Measurements from ENCODE around the gene IMMP2L.
"Not testable (repeated sequence)": the region's sequence is repeated elsewhere in the genome, so short reads cannot be mapped to it uniquely, and the experiment has no call there.

IMMP2L gene

DNA sequence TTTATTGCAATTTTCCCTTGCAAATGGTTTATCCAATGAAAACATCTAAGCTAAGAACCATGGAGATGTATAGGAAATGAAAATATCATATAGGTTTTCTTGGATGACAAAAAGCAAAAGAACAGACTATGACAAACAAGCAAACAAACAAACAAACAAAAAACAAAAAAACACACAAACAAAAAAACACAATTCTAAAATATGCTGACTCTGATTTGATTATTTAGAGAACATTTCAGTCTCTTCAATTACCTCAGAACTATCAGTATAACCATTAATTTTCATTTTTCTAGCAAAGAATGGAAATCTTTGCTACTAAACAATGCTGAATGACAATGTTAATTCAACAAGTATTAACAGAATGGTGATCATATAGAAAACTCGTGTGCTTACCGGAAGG, 840.9 kb downstream of the IMMP2L start:
- no peak for DNase-seq (ENCODE audit: low read depth)

DNA sequence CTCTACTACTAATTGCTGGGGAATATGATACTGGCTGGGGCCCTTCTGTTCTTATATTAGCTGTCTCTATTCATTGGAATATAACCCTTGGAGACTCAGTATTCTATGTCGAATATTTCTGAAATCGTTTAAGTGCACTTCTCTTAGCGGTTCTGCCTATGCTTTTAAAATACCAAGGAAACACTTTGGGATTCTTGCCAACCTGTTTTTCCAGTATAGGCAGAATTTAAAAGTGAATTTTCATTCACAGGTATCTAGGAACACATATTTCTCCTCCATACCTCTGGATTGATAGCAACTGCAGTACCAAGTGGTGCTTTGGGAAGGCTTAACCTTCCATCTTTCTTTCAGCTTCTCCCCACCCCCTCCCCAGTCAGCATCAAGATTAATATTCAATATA, 841.7 kb downstream of the IMMP2L start:
- no peak for DNase-seq (ENCODE audit: low read depth)

DNA sequence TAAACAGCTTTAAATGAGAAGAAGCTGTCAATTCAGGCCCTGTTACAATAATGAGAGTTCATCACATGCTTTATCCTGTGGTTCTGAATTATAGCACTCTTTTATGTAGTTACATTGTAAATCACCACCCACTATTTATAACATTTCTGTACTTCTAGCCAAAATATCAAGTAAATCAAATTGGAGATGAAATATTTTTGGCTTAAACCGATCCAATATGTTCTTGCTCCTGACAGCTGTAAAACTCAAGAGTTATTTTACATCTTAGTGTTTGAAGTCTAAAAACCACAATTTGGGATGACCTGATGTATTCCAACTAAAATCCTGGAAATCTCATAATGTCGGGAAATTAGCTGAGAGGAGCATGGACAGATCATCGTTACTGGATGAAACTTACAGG, 842.6 kb downstream of the IMMP2L start:
- DNase-seq (ENCODE audit: low read depth): no peak

DNA sequence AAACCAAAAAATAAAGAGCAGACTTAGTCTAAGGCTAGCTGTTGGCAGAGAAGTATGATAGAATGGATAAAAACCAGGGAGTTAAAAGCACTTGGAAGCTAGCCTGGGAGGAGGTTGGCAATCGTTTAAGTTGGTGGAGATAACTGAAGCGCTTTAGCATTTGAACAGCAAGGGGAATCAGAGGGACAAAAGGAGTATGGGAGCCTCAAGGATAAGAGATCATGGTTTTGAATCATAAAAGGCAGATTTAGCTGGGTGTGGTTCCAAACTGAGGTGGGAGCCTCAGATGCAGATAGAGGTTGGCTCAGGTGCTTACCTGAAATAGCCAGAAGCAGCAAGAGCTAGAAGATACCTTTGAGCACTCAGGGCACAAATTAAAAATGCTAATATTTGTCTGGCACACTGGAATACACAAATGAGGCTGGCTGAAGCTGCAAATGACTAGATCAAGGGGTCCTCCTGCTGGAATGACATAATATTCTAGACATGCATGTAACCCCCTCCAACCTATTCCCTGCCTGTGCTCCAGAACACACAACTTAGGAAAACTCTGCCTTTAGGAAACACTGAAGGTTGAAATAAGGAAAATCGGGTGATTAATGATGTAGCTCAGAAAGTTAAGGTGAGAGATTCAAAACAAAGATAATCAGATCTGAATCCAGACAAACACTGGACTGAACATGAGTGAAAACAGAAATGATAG, 843.6 kb downstream of the IMMP2L start:
- no peak for DNase-seq (ENCODE audit: low read depth)

DNA sequence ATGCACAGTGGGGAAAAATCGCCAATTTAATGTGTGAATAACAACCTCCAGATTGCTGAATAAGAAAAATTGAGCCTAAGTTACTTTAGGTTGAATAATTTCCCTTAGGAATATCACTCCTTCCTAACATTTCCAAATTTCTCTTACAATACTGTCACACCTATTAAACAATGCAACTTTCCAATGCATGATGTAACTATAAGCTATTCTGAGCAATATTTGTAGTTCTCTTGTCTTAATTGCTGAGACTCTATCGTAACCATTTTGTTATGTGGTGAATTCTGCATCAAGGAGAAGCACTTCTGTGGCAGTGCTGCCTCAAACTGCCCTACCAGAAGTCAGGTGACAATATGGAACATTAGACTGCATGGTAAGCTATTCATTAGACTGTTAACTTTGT, 858.1 kb downstream of the IMMP2L start:
- no peak for DNase-seq (ENCODE audit: low read depth)

DNA sequence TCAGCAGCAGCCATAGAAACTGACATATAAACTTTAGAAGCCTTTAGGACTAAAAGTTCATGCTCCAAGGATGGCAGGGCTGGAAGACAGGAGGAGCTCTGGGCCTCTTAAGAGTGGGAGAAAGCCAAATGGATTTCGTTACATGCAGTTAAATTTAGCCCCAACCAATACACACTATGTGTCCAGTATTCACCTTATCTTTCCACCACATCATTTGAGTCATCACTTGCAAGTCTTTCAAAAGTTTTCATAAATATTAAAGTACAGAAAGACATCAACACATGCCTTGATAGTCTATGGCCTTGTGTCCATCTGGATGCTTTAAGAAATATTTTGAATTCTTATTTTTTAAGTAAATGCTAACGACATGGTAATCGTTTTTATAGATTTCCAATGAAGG, 863.7 kb downstream of the IMMP2L start:
- DNase-seq (ENCODE audit: low read depth): peak; percentile 2

DNA sequence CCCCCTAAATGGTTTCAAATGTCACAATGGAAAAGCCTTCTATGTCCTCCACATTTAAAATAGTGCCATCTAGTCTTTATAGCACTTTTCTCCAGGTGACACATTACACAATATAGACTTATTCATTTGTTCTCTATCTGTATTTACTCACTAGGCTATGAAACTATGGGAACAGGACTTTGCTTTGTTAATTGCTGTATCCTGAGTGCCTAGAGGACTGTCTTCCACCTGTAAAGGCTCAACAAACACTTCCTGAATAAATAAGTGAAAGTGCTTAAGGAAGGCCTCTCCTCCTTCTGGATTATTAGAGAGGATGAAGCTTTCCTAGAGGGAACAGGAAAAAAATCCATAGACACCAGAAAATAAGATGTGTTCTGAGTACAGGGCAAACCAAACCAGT, 868.9 kb downstream of the IMMP2L start:
- DNase-seq (ENCODE audit: low read depth): no peak

DNA sequence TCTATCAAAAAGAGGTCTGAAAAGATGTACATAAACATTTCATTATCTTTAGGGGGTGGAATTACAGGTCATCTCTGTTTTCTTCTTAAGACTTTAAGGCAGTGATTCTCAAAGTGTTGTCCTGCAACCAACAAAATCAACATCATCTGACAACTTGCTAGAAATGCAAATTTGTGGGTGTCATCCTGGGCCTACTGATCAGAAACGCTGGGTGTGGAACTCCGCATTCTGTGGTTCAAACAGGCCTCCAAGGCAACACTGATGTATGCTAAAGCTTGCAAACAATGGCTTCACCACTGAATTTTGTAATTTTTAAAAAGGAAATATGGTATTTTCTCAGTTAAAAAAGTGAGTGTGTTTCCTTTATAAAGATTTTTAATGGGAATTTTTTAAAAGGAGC, 873.4 kb downstream of the IMMP2L start:
- no peak for DNase-seq (ENCODE audit: low read depth)

DNA sequence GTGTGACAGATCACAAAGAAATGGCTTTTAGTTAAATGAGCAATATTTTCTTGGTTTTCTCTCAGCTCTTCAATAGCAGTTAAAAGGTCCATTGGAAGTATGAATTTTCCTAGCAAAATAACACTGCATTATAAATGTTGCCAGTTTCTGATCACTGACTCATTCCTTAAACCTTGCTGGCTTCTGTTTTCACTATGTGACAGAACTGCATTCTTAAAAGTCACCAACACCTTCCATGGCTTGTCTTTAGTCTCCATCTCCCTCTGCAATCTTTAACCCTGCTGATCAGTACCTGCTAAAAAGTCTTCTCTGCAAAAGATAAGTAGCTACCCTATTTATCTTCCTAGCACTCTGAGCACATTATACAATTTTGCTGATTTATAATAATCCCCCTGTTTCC, 876.4 kb downstream of the IMMP2L start:
- DNase-seq (ENCODE audit: low read depth): no peak

DNA sequence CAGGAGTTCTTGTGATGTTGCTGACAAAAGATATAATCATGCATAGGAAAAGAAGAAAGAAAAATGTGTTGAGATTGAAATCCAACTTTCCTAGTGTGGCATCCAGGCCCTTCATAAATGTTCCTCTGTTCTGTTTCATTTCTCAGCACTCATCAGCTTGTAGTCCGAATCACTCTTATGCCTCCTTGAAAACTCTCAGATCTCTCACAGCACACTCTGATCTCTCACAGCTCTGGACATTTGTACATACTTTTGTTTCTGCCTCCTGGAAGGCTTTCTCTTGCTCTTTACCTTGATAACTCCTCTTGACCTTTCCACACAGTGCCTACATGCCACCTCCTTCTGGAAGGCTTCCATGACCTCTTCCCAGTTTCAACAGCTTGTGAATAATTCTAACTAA, 880.4 kb downstream of the IMMP2L start:
- no peak for DNase-seq (ENCODE audit: low read depth)

DNA sequence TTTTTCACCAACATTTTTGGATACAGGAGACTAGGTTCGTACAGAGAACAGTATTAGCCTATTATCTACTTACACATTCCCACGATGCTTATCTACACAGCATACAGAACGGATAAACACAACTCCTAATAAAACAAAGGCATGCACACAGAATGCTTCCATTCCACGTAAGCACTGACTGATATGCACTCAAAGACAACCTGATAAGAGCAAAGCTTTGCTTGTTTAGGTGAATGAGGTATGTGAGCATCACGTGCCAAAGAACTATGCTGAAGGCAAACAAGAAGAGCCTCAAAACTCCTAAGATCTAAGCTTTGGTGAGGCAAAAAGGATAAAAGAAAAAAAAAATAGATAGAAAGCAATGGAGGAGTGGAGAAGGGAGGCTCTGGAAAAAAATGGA, 884.9 kb downstream of the IMMP2L start:
- no peak for DNase-seq (ENCODE audit: low read depth)

DNA sequence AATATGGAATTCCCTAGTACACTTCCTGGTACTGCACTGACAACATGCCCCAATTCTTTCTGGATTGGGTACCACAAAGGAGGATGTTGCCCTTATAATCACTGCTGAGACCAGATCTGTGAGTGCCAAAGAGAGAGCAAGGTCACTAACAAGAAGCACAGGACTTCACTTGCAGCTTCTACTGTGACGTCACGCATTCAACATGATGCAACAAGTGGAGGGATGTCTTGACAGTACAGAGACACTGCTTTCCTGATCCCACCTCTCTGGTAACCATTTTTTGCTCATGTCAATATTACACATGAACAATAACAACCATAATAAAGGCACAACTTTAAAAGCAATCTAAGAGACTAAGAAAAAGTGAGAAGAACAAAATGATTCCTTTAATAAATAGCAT, 885.5 kb downstream of the IMMP2L start:
- no peak for DNase-seq (ENCODE audit: low read depth)

DNA sequence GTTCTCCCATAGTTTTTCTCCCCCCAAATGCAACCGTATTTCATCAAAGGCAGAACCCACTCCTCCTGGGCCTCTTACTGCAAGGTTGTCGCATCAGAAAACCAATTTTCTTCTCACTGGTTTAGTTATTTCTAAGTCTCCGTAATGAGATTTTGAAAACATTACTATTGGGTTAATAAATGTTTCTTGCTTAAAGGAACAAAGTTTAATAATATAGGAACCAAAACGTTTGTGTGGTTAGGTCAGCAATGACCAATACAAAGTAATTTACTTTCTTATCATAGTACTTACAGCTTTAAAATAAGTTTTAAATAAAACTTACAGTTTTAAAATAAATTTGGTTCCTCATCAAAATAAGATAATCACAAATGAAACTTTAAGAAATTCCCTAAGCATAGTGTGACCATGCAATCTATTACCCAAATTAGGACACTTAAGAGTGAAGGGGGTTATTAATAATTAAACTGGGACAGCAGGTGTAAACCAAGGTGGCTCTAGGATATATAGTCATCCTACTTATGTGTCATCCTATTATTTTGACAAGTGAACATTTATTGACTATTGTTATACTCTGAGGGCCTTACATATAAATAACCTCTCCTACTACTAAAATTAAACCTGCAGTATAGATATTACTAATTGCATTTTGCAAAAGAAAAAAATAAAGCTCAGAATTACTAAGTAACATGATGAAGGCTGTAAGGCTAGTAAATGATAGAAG, 886.7 kb downstream of the IMMP2L start:
- DNase-seq (ENCODE audit: low read depth): no peak

DNA sequence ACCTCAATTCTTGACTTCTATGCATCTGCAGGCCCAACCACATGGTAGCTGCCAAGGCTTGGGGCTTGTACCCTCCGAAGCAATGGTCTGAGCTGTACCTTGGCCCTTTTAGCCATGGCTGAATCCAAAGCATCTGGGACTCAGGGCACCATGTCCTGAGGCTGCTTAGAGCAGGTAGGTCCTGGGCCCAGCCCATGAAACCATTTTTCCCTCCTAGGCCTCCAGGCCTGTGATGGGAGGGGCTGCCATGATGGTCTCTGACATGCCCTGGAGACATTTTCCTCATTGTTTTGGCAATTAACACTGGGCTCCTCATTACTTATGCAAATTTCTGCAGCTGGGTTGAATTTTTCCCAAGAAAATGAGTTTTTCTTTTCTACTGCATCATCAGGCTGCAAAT, 889.1 kb downstream of the IMMP2L start:
- no peak for DNase-seq (ENCODE audit: low read depth)

DNA sequence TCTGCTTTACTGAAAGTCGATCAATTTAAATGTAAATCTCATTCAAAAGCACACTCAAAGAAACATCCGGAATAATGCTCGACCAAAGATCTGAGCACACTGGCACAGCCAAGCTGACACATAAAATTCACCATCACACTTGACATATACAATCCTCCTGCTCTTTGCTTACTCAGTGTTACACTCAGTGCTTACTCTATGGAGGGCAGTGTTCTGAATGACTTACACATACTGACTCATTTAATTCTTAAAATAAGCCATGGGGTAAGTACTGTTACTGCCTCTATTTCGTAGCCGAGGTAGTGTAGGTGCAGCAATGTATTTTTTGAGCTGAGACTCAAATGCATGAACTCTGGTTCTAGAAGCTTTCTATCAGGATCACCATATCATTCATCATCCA, 892.9 kb downstream of the IMMP2L start:
- DNase-seq (ENCODE audit: low read depth): no peak

DNA sequence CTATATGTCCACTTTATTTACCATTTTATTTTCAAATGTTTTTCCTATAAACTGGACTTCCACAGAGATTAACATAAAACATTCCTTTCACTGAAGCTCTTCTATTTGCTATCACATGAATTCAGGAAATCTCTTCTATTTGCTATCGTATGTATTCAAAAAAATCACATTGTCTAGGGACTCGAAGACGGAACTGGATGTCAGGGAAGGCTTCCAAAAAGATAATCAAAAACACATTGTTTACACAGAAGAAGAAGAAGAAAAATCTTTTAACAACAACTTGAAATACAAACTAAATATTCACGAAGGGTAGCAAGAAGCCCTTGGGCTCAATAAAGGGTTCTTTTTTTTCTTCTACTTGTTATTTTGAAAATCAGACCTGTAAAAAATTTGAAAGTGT, 897.5 kb downstream of the IMMP2L start:
- no peak for DNase-seq (ENCODE audit: low read depth)

DNA sequence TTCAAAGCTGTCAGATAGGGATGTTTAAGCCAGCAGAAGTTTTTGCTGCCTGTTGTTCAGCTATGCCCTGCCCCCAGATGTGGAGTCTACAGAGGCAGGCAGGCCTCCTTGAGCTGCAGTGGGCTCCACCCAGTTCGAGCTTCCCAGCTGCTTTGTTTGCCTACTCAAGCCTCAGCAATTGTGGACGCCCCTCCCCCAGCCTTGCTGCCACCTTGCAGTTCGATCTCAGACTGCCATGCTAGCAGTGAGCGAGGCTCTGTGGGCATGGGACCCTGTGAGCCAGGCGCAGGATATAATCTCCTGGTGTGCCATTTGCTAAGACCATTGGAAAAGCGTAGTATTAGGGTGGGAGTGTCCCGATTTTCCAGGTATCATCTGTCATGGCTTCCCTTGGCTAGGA, 901.7 kb downstream of the IMMP2L start:
- not testable (repeated sequence) for DNase-seq (ENCODE audit: low read depth)

DNA sequence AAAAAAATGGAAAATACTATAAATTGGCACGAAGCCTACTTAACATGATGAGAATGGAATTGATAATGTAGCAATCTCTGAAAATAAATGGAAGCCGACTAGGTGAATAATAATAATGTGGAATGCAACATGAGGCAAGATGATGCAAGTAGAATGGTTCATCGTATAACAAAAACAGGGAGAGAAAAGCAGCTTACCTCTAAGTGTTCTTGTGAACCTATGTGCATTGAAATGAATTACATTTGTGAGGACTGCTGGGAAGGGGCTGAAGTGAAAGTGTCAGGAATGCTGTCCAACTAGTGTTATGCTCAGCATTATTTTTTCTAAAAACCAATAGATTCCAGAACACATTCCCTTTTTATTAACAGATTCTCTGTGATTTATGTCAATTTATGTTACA, 912.0 kb downstream of the IMMP2L start:
- DNase-seq (ENCODE audit: low read depth): no peak

DNA sequence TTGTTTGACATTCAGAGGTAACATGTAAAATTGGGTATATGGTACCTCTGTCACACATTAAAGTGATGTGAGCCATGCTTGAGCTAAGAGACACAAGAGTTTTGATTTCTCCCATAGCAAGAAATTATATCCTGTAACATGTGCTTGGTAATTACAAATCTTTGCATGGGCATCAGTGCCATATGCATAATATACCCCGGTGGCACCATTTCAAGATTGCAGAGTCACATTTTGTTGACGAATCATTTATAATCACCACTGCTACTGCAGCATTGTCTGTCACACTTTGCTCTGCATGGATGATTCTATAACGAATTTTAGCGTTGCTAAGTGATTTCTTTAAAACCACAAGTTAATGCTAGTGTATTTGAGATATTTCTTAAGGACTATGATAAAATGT, 915.0 kb downstream of the IMMP2L start:
- no peak for DNase-seq (ENCODE audit: low read depth)

DNA sequence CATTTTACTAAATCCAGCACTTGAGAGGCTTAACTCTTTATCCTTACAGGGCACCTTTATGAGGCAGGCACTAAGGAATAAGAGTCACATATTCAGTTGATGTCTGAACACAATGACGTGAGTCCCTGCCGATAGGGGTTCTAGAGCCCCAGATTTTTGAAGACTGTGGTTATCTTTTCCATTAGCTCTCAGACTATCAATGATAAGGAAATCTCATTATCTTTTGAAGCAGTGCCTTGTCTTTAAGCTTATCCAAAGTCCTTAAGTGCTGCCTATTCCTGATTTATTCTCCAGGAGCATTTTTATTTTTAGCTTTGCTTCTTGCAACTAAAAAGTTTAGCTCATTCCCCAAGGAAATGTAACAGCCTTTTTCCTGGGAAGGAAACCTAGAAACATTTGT, 915.5 kb downstream of the IMMP2L start:
- DNase-seq (ENCODE audit: low read depth): no peak

DNA sequence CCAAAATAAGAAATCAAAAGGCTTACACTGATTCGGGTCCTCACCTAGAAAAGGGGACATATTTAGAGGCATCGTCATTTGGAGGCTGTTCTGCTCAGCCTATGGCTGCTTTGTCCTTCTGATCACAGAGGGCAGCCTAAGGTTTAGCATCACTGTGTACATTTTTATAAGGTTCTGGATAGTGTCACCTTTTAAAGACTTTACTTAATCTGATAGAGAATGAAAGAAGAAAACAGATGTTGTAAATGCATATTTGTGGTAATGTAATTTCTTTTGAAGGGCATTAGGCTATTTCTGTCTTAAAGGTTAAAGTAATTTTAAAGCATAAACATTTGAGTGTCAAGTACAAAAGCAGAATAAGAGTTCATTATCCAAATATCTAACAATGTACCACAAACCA, 916.7 kb downstream of the IMMP2L start:
- DNase-seq (ENCODE audit: low read depth): no peak

DNA sequence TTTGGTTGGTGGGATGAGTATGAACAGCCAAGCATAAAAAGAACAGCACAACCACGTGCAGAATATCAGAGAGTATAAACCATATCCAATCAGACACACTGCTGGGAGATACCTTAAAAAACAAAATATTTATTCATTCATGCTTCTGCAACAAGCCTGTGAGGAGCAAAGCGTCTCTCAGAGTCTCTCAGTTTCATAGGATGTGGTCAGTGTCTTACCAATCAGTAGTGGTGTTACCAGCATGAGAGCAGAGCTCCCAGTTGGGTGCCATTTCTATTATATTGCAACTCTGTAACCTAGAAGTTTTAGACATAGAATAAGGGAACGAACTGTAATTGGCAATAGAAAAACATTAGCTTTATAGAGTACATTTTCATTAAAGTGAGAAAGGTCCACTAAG, 917.2 kb downstream of the IMMP2L start:
- DNase-seq (ENCODE audit: low read depth): no peak

DNA sequence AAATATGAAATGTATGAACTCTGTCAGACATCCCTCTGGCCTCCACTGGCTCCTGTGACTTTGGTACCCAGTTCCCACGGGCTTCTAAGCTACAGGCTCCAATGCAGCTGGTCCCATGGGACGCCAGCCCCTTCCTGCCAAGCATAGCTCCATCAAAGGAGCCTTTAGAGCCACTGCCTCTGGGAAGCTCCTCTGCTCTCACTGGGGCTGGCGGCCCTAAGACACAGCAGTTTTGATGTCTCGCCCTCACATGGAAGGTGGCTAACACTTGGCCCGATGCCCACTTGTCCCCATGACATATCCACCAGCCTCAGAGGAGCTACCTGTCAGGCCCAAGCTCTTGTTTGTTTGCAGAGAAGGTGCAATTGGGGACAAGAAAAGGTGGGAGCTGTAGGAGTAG, 925.0 kb downstream of the IMMP2L start:
- DNase-seq (ENCODE audit: low read depth): no peak

DNA sequence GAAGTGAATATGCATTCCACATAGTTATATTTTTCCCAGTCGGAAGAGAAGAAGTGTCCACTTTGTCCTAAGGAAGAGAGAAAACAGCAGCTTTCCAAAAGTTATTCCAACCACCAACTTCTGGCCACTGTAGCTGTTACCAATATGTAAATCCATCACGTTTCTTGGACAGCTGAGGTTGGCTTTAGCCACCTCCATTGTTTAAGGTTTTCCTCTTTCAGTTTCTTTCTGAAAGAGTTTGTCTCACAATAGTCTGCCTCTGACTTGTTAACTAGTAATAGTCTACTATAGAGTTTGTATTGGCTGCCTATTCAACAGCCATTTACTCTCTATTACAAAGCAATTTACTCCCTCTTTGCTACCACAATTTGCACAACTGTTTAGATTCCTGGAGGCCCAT, 929.0 kb downstream of the IMMP2L start:
- no peak for DNase-seq (ENCODE audit: low read depth)
